Keratinocyte (primary cell): ENCODE measurements around the gene MIPOL1. TPM values are rescaled to one million over a fixed set of nuclear protein-coding genes. Genes with fewer than 3 reads are reported as not detected.
"Not testable (repeated sequence)": the region's sequence is repeated elsewhere in the genome, so short reads cannot be mapped to it uniquely, and the experiment has no call there.

Experiments
- DNase-seq: peaks from one replicate; pipeline ENCODE4 v3.0.0-alpha.2; 2011; ENCODE audit warnings: low read depth, missing footprints, low spot score
- FAIRE-seq: peaks from 2 replicates; lab custom pipeline; 2011; peaks lifted over from hg19 to GRCh38; lab: Jason Lieb, UNC
- H2AFZ ChIP-seq: 2 replicates; pipeline ENCODE4 v1.6.0; 2012; ENCODE audit warnings: low read length, control low read depth, inconsistent platforms; ENCODE audit not compliant: control insufficient read depth
- H3K27ac ChIP-seq: 2 replicates; pipeline ENCODE4 v1.5.1; 2011; ENCODE audit warnings: low read length; ENCODE audit not compliant: control insufficient read depth, insufficient read depth
- H3K27me3 ChIP-seq: 3 replicates; pipeline ENCODE4 v1.6.0; 2011; ENCODE audit warnings: low read length; ENCODE audit not compliant: control insufficient read depth, insufficient read depth; ENCODE audit errors: extremely low read depth
- H3K36me3 ChIP-seq, 2 experiments: 2 replicates in 1 of 2; 3 replicates in 1 of 2; pipeline ENCODE4 v1.5.1; 2011; ENCODE audit warnings: low read length in 2 of 2, mild to moderate bottlenecking in 1 of 2; ENCODE audit not compliant: control insufficient read depth in 2 of 2, insufficient read depth in 2 of 2; ENCODE audit errors: extremely low read depth in 1 of 2
- H3K4me1 ChIP-seq: 3 replicates; pipeline ENCODE4 v1.5.1; 2011; ENCODE audit warnings: low read length; ENCODE audit not compliant: control insufficient read depth, insufficient read depth; ENCODE audit errors: extremely low read depth
- H3K4me2 ChIP-seq: 3 replicates; pipeline ENCODE4 v1.6.0; 2011; ENCODE audit warnings: low read depth, low read length; ENCODE audit not compliant: control insufficient read depth, insufficient read depth; ENCODE audit errors: extremely low read depth
- H3K4me3 ChIP-seq, 3 experiments: fragments of 200-600 bp in 1 of 3; sonication (generic) in 1 of 3; 2 replicates in 2 of 3; 3 replicates in 1 of 3; pipeline ENCODE4 v1.5.1; 2011 to 2016; ENCODE audit warnings: low read length in 3 of 3, mild to moderate bottlenecking in 3 of 3, control low read depth in 2 of 3, inconsistent platforms in 1 of 3, low read depth in 1 of 3, mixed read lengths in 1 of 3, mixed run types in 1 of 3, moderate library complexity in 1 of 3; ENCODE audit not compliant: control insufficient read depth in 2 of 3, insufficient read depth in 2 of 3; ENCODE audit errors: extremely low read depth in 1 of 3
- H3K79me2 ChIP-seq: 2 replicates; pipeline ENCODE4 v1.6.0; 2012; ENCODE audit warnings: low read length; ENCODE audit not compliant: control insufficient read depth, insufficient read depth
- H3K9ac ChIP-seq: 3 replicates; pipeline ENCODE4 v1.6.0; 2011; ENCODE audit warnings: low read length; ENCODE audit not compliant: control insufficient read depth, insufficient read depth; ENCODE audit errors: extremely low read depth
- H3K9me1 ChIP-seq: 3 replicates; pipeline ENCODE4 v1.6.0; 2011; ENCODE audit warnings: low read length; ENCODE audit not compliant: control insufficient read depth, insufficient read depth; ENCODE audit errors: extremely low read depth
- H3K9me3 ChIP-seq: 2 replicates; pipeline ENCODE4 v1.5.1; 2012; ENCODE audit warnings: low read depth, low read length; ENCODE audit not compliant: control insufficient read depth
- H4K20me1 ChIP-seq: 3 replicates; pipeline ENCODE4 v1.6.0; 2011; ENCODE audit warnings: low read length; ENCODE audit not compliant: control insufficient read depth, insufficient read depth; ENCODE audit errors: extremely low read depth
- CTCF ChIP-seq, 3 experiments: IDR thresholded peaks in 1 of 3; conservative IDR thresholded peaks in 1 of 3; optimal IDR thresholded peaks in 1 of 3; 2 replicates in 2 of 3; 3 replicates in 1 of 3; pipeline versions ENCODE3 to v1.5.1; 2011; ENCODE audit warnings: low read length in 3 of 3, mild to moderate bottlenecking in 3 of 3, moderate library complexity in 2 of 3, control low read depth in 1 of 3, inconsistent platforms in 1 of 3; ENCODE audit not compliant: insufficient read depth in 2 of 3; ENCODE audit errors: extremely low read depth in 1 of 3
- EZH2 ChIP-seq: IDR thresholded peaks from one replicate; pipeline ENCODE4 v1.6.1; 2012; ENCODE audit warnings: inconsistent platforms, mild to moderate bottlenecking, low read length, moderate library complexity
- dilution Hi-C: fragments of 300-500 bp; cut with MboI; formaldehyde crosslinking; loops from one replicate; pipeline ENCODE4 v1.7.0; 2020; ENCODE audit warnings: low sequenced_read_pairs; ENCODE audit not compliant: extremely low pct_ligation_motif_present
- polyA plus RNA-seq, 5 experiments: library from polyadenylated mRNA; depleted of rRNA in 3 of 5; stranded (reverse) in 3 of 5; stranded (forward) in 1 of 5; unstranded in 1 of 5; fragments of >200 nt; gene quantifications; 1 replicate in 1 of 5; 2 replicates in 3 of 5; 3 replicates in 1 of 5; pipeline versions ENCODE4 v1.2.1 to v1.2.3, GENCODE V29; 2011 to 2012; ENCODE audit warnings: missing spikeins in 2 of 5, low read depth in 1 of 5, low replicate concordance in 1 of 5

The MIPOL1 gene
- polyA plus RNA-seq, 1 donor (not counting 4 experiments of a cell fraction or from before 2014, with no cell fraction given), result 10.9 TPM

- no peaks in the 10 kb centered on the region for H3K36me3 ChIP-seq
- H3K4me3 ChIP-seq, result no peak overlapping the region
- H3K9ac ChIP-seq, result no peak overlapping the region
- no peaks in the 10 kb centered on the region for H3K9me1 ChIP-seq
- dilution Hi-C loops, result no loop called here
- no peaks in the 10 kb centered on the region for H3K27me3 ChIP-seq
- H3K9me3 ChIP-seq, result no peaks in the 10 kb centered on the region
- FAIRE-seq, result no peak
- no peak for DNase-seq
- H3K4me1 ChIP-seq, result no peaks in the 10 kb centered on the region
- no peaks in the 10 kb centered on the region for H3K79me2 ChIP-seq
- no peak overlapping the region for H2AFZ ChIP-seq
- H3K27ac ChIP-seq, result no peak overlapping the region
- TF ChIP-seq CTCF (optimal IDR thresholded peaks at IDR 0.05 in 1 of 3, IDR thresholded peaks at IDR 0.05 in 1 of 3, conservative IDR thresholded peaks at IDR 0.05 in 1 of 3; ENCODE audit: extremely low read depth in 1 of 3, insufficient read depth in 2 of 3, low read length in 3 of 3) (no peak), EZH2 (no peak)
- no peak overlapping the region for H3K4me2 ChIP-seq
- H4K20me1 ChIP-seq, result no peaks in the 10 kb centered on the region
Measured at GRCh38 chr14:37551119-37551518, 353.4 kb downstream of the MIPOL1 start.

DNA sequence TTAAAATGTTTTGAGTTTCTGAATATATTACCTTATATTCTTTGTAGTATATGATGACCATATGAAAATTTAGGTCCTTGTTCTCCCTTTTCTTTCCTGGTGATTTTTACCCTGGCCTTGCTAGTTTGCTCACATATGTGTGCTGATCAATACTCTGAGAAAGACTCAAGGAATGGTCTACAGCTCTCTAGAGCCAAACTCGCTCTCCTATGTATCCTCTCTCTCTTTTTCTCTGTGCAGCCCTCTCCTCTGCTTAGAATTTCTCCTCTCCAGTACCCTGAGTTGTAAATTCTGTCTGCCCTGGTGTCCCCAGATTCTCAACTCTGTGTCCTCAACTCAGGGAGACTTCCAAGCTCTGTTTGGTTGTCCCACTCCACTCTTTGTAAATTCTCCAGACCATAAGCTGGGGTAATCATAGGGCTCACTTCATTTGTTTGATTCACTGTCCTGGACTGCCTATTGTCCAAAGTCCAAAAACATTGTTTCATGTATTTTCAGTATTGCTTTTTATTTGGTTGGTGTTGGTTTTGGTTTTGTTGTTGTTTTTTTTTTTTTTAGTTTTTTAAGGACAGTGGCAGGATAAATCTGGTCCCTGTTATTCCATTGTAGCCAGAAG, 356.3 kb downstream of the MIPOL1 start:
- FAIRE-seq, result no peak
- H3K9me1 ChIP-seq, result no peaks in the 10 kb centered on the region
- no peak overlapping the region for H3K27ac ChIP-seq
- H3K79me2 ChIP-seq, result no peaks in the 10 kb centered on the region
- H2AFZ ChIP-seq, result no peak overlapping the region
- no peaks in the 10 kb centered on the region for H3K9me3 ChIP-seq
- no peak for DNase-seq
- H3K36me3 ChIP-seq, result no peaks in the 10 kb centered on the region
- no peaks in the 10 kb centered on the region for H4K20me1 ChIP-seq
- no peak overlapping the region for H3K4me3 ChIP-seq
- no peak overlapping the region for H3K4me2 ChIP-seq
- H3K9ac ChIP-seq, result no peak overlapping the region
- TF ChIP-seq CTCF (optimal IDR thresholded peaks at IDR 0.05 in 1 of 3, IDR thresholded peaks at IDR 0.05 in 1 of 3, conservative IDR thresholded peaks at IDR 0.05 in 1 of 3; ENCODE audit: extremely low read depth in 1 of 3, insufficient read depth in 2 of 3, low read length in 3 of 3) (no peak), EZH2 (no peak)
- H3K4me1 ChIP-seq, result no peaks in the 10 kb centered on the region
- dilution Hi-C loops, result no loop called here
- no peaks in the 10 kb centered on the region for H3K27me3 ChIP-seq

DNA sequence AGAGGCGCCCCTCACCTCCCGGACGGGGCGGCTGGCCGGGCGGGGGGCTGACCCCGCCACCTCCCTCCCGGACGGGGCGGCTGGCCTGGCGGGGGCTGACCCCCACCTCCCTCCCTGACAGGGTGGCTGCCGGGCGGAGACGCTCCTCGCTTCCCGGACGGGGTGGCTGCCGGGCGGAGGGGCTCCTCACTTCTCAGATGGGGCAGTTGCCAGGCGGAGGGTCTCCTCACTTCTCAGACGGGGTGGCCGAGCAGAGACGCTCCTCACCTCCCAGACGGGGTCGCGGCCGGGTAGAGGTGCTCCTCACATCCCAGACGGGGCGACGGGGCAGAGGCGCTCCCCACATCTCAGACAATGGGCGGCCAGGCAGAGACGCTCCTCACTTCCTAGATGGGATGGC, 357.9 kb downstream of the MIPOL1 start:
- H3K36me3 ChIP-seq, DNase-seq, H3K27ac ChIP-seq, dilution Hi-C loops, H3K9ac ChIP-seq, H3K9me3 ChIP-seq, H3K27me3 ChIP-seq, H3K79me2 ChIP-seq, H3K9me1 ChIP-seq, H4K20me1 ChIP-seq, FAIRE-seq, H3K4me3 ChIP-seq, H3K4me1 ChIP-seq, H3K4me2 ChIP-seq, H2AFZ ChIP-seq: not testable (repeated sequence)
